HG02885 (cell line): Measurements from ENCODE around the gene NOTCH4.

ENCODE experiments used
- ATAC-seq: cut with Tn5 transposase; IDR thresholded peaks from one replicate; pipeline ENCODE4 v1.9.1; 2021; ENCODE audit warnings: mild to moderate bottlenecking; ENCODE audit not compliant: unreplicated experiment, poor library complexity

Gene NOTCH4

GRCh38 chr6:32147401-32148132 lies 76.3 kb downstream of the NOTCH4 start:
- ATAC-seq: no peak

GRCh38 chr6:32146687-32147086 lies 77.2 kb downstream of the NOTCH4 start:
- ATAC-seq: no peak

- no peak for ATAC-seq
Measured at GRCh38 chr6:32146287-32146686, 77.6 kb downstream of the NOTCH4 start.
